Fibroblast of skin of scalp (primary cell): ENCODE results near the gene PLXNA2.

ENCODE experiments used
- DNase-seq: peaks from one replicate; pipeline ENCODE4 v3.0.0-alpha.2; 2013

PLXNA2 gene

GRCh38 chr1:208085655-208086515 lies 158.3 kb downstream of the PLXNA2 start:
- peak; percentile 37 for DNase-seq

GRCh38 chr1:208084764-208085163 lies 159.4 kb downstream of the PLXNA2 start:
- DNase-seq: no peak

GRCh38 chr1:208084220-208084619 lies 160.0 kb downstream of the PLXNA2 start:
- no peak for DNase-seq

- no peak for DNase-seq
Observed at GRCh38 chr1:208083715-208084085, 160.5 kb downstream of the PLXNA2 start.

- no peak for DNase-seq
Observed at GRCh38 chr1:208083016-208083714, 161.0 kb downstream of the PLXNA2 start.

GRCh38 chr1:208081972-208082371 lies 162.2 kb downstream of the PLXNA2 start:
- DNase-seq: peak; percentile 58

- DNase-seq: no peak
Observed at GRCh38 chr1:208080396-208081286, 163.5 kb downstream of the PLXNA2 start.

GRCh38 chr1:208079161-208079560 lies 165.0 kb downstream of the PLXNA2 start:
- DNase-seq: no peak

- no peak for DNase-seq
Observed at GRCh38 chr1:208078752-208079151, 165.4 kb downstream of the PLXNA2 start.

- DNase-seq: no peak
Observed at GRCh38 chr1:208077232-208078075, 166.7 kb downstream of the PLXNA2 start.

- DNase-seq: no peak
Observed at GRCh38 chr1:208074353-208074752, 169.8 kb downstream of the PLXNA2 start.

GRCh38 chr1:208071435-208072031 lies 172.7 kb downstream of the PLXNA2 start:
- DNase-seq: no peak

- DNase-seq: no peak
Observed at GRCh38 chr1:208069908-208070307, 174.3 kb downstream of the PLXNA2 start.

GRCh38 chr1:208069317-208069716 lies 174.9 kb downstream of the PLXNA2 start:
- DNase-seq: no peak

GRCh38 chr1:208068908-208069307 lies 175.3 kb downstream of the PLXNA2 start:
- DNase-seq: no peak

- no peak for DNase-seq
Observed at GRCh38 chr1:208068407-208068806, 175.8 kb downstream of the PLXNA2 start.

GRCh38 chr1:208066583-208066982 lies 177.6 kb downstream of the PLXNA2 start:
- no peak for DNase-seq

GRCh38 chr1:208065862-208066261 lies 178.3 kb downstream of the PLXNA2 start:
- DNase-seq: peak; percentile 35

- no peak for DNase-seq
Observed at GRCh38 chr1:208061632-208062031, 182.6 kb downstream of the PLXNA2 start.

GRCh38 chr1:208061118-208061517 lies 183.1 kb downstream of the PLXNA2 start:
- no peak for DNase-seq

- no peak for DNase-seq
Observed at GRCh38 chr1:208060215-208060869, 183.8 kb downstream of the PLXNA2 start.
